ENCODE measurements around the gene SEC14L2.

SEC14L2 gene

GRCh38 chr22:30423959-30424533 lies 27.2 kb downstream of the SEC14L2 start:
- TF ChIP-seq EZH2phosphoT487 (conservative IDR thresholded peaks at IDR 0.05; ENCODE audit: low read length) (no peak), CTCF (IDR thresholded peaks at IDR 0.05; ENCODE audit: insufficient read depth, low read length, poor library complexity, severe bottlenecking) (no peak)
- peak overlapping the region; percentile 70 for H3K27ac ChIP-seq (ENCODE audit: low read depth, low read length)
- H3K27me3 ChIP-seq (ENCODE audit: low read length): no peaks in the 10 kb centered on the region
- H2AFZ ChIP-seq (ENCODE audit: low read depth, low read length, severe bottlenecking): peak overlapping the region; percentile 98
- H3K79me2 ChIP-seq (ENCODE audit: insufficient read depth, low read length): peaks cover 5% of the 10 kb centered on the region; the same call in 1 of the 2 replicates
- no peaks in the 10 kb centered on the region for H3K9me3 ChIP-seq (ENCODE audit: insufficient read depth, low read length)
- peaks cover 14% of the 10 kb centered on the region for H3F3A ChIP-seq (ENCODE audit: insufficient read depth)
- no peaks in the 10 kb centered on the region for H3K9me2 ChIP-seq (replicated peaks; ENCODE audit: insufficient read depth, low read length)
- H3K4me3 ChIP-seq (ENCODE audit: insufficient read depth, low read length, poor library complexity, severe bottlenecking): peak overlapping the region; percentile 79
- peak overlapping the region; percentile 97 for H3K4me2 ChIP-seq (ENCODE audit: low read depth, low read length, poor library complexity, severe bottlenecking)
- H3K9ac ChIP-seq (ENCODE audit: low read length): peak overlapping the region; percentile 96
- no peaks in the 10 kb centered on the region for H4K20me1 ChIP-seq (ENCODE audit: low read depth, low read length)
- H3K36me3 ChIP-seq (ENCODE audit: low read length): no peaks in the 10 kb centered on the region; the same call in 1 of the 2 replicates

- Histone ChIP-seq H3K36me3 (ENCODE audit: low read length) (no peaks in the 10 kb centered on the region; the same call in 1 of the 2 replicates), H3K4me3 (ENCODE audit: insufficient read depth, low read length, poor library complexity, severe bottlenecking) (peak overlapping the region; percentile 79), H3K27ac (ENCODE audit: low read depth, low read length) (peak overlapping the region; percentile 70), H3K79me2 (ENCODE audit: insufficient read depth, low read length) (peaks cover 5% of the 10 kb centered on the region; the same call in 1 of the 2 replicates), H2AFZ (ENCODE audit: low read depth, low read length, severe bottlenecking) (peak overlapping the region; percentile 98), H3K9me3 (ENCODE audit: insufficient read depth, low read length) (no peaks in the 10 kb centered on the region), H4K20me1 (ENCODE audit: low read depth, low read length) (no peaks in the 10 kb centered on the region), H3K9me2 (replicated peaks; ENCODE audit: insufficient read depth, low read length) (no peaks in the 10 kb centered on the region), H3K9ac (ENCODE audit: low read length) (peak overlapping the region; percentile 75), H3K27me3 (ENCODE audit: low read length) (no peaks in the 10 kb centered on the region), H3K4me2 (ENCODE audit: low read depth, low read length, poor library complexity, severe bottlenecking) (peak overlapping the region; percentile 97), H3F3A (ENCODE audit: insufficient read depth) (peaks cover 14% of the 10 kb centered on the region)
- TF ChIP-seq CTCF (IDR thresholded peaks at IDR 0.05; ENCODE audit: insufficient read depth, low read length, poor library complexity, severe bottlenecking) (no peak), EZH2phosphoT487 (conservative IDR thresholded peaks at IDR 0.05; ENCODE audit: low read length) (no peak)
Observed at GRCh38 chr22:30424534-30425326, 27.9 kb downstream of the SEC14L2 start.

GRCh38 chr22:30425327-30425615 lies 28.5 kb downstream of the SEC14L2 start:
- Histone ChIP-seq H3F3A (ENCODE audit: insufficient read depth) (peaks cover 14% of the 10 kb centered on the region), H3K27ac (ENCODE audit: low read depth, low read length) (peak overlapping the region; percentile 70)

More at GRCh38 chr22:30425327-30425615, 28.5 kb downstream of the SEC14L2 start:
- H3K9me3 ChIP-seq (ENCODE audit: insufficient read depth, low read length): no peaks in the 10 kb centered on the region
- peak overlapping the region; percentile 98 for H2AFZ ChIP-seq (ENCODE audit: low read depth, low read length, severe bottlenecking)
- H3K9ac ChIP-seq (ENCODE audit: low read length): peak overlapping the region; percentile 75
- no peaks in the 10 kb centered on the region for H4K20me1 ChIP-seq (ENCODE audit: low read depth, low read length)
- peak overlapping the region; percentile 79 for H3K4me3 ChIP-seq (ENCODE audit: insufficient read depth, low read length, poor library complexity, severe bottlenecking)
- H3K79me2 ChIP-seq (ENCODE audit: insufficient read depth, low read length): peaks cover 5% of the 10 kb centered on the region; the same call in 1 of the 2 replicates
- H3K27me3 ChIP-seq (ENCODE audit: low read length): no peaks in the 10 kb centered on the region
- peak overlapping the region; percentile 97 for H3K4me2 ChIP-seq (ENCODE audit: low read depth, low read length, poor library complexity, severe bottlenecking)
- no peaks in the 10 kb centered on the region; the same call in 1 of the 2 replicates for H3K36me3 ChIP-seq (ENCODE audit: low read length)
- no peaks in the 10 kb centered on the region for H3K9me2 ChIP-seq (replicated peaks; ENCODE audit: insufficient read depth, low read length)
- no peak for TF ChIP-seq EZH2phosphoT487 (conservative IDR thresholded peaks at IDR 0.05; ENCODE audit: low read length)
- TF ChIP-seq CTCF (IDR thresholded peaks at IDR 0.05; ENCODE audit: insufficient read depth, low read length, poor library complexity, severe bottlenecking): no peak
